ENCODE results near the gene EMC10. TPM values are rescaled to one million over a fixed set of nuclear protein-coding genes. Genes with fewer than 3 reads are reported as not detected.
"Not testable (repeated sequence)": the region's sequence is repeated elsewhere in the genome, so short reads cannot be mapped to it uniquely, and the experiment has no call there.

Gene EMC10
- total RNA-seq, 1 experiment from 2014 or later, result 135 TPM

- DNase-seq (ENCODE audit: low read depth), result no peak
These were observed 36.9 kb downstream of the EMC10 start for GRCh38 chr19:50512999-50513745.

GRCh38 chr19:50513746-50514345 lies 37.5 kb downstream of the EMC10 start, which contains the start of gene ASPDH:
TSS of gene ASPDH (minus strand) at chr19:50513913. CDS start at chr19:50513823, 90 bp downstream.
- DNase-seq (ENCODE audit: low read depth), result no peak

- DNase-seq (ENCODE audit: low read depth), result no peak
These were observed 38.2 kb downstream of the EMC10 start for GRCh38 chr19:50514346-50515167.

- no peak for DNase-seq (ENCODE audit: low read depth)
These were observed 38.9 kb downstream of the EMC10 start for GRCh38 chr19:50515168-50515561.

GRCh38 chr19:50516456-50516855 lies 40.1 kb downstream of the EMC10 start:
- DNase-seq (ENCODE audit: low read depth), result no peak

- DNase-seq (ENCODE audit: low read depth), result no peak
These were observed 40.8 kb downstream of the EMC10 start for GRCh38 chr19:50516964-50517703.

- DNase-seq (ENCODE audit: low read depth), result no peak
These were observed 41.4 kb downstream of the EMC10 start for GRCh38 chr19:50517704-50518075.

- DNase-seq (ENCODE audit: low read depth), result no peak
These were observed 42.0 kb downstream of the EMC10 start for GRCh38 chr19:50518091-50519005.

- no peak for DNase-seq (ENCODE audit: low read depth)
These were observed 42.8 kb downstream of the EMC10 start for GRCh38 chr19:50519006-50519575.

GRCh38 chr19:50520822-50521465 lies 44.6 kb downstream of the EMC10 start:
- no peak for DNase-seq (ENCODE audit: low read depth)

- no peak for DNase-seq (ENCODE audit: low read depth)
These were observed 46.6 kb downstream of the EMC10 start for GRCh38 chr19:50522881-50523280.

- not testable (repeated sequence) for DNase-seq (ENCODE audit: low read depth)
These were observed 51.7 kb downstream of the EMC10 start for GRCh38 chr19:50528052-50528451.

- DNase-seq (ENCODE audit: low read depth), result no peak
These were observed 54.9 kb downstream of the EMC10 start for GRCh38 chr19:50531171-50531612.

GRCh38 chr19:50532952-50533351 lies 56.6 kb downstream of the EMC10 start:
- no peak for DNase-seq (ENCODE audit: low read depth)

GRCh38 chr19:50534478-50534877 lies 58.2 kb downstream of the EMC10 start:
- no peak for DNase-seq (ENCODE audit: low read depth)

GRCh38 chr19:50535672-50536187 lies 59.4 kb downstream of the EMC10 start:
- DNase-seq (ENCODE audit: low read depth), result no peak

- DNase-seq (ENCODE audit: low read depth), result no peak
These were observed 60.5 kb downstream of the EMC10 start for GRCh38 chr19:50536662-50537305.

- DNase-seq (ENCODE audit: low read depth), result peak; percentile 49
These were observed 61.0 kb downstream of the EMC10 start for GRCh38 chr19:50537306-50537685.

GRCh38 chr19:50537769-50538230 lies 61.5 kb downstream of the EMC10 start:
- peak; percentile 93 for DNase-seq (ENCODE audit: low read depth)

All from Daoy (cell line).